Naive thymus-derived CD4-positive, alpha-beta T cell (primary cell): Measurements from ENCODE around the gene KCNH5. TPM values are rescaled to one million over a fixed set of nuclear protein-coding genes. Genes with fewer than 3 reads are reported as not detected.

Experiments
- ATAC-seq: fragments of 150-1000 bp; cut with Tn5 transposase; 2 replicates; pipeline ENCODE4 v1.10.0; 2021; ENCODE audit warnings: mild to moderate bottlenecking, moderate library complexity
- CTCF ChIA-PET: fragments of 350-600 bp; sonication (Branson Sonifier 250); formaldehyde crosslinking; loops from one replicate; lab custom pipeline; 2021; ENCODE audit warnings: antibody characterized with exemption; lab: Charles Lee
- POLR2A ChIA-PET: fragments of 350-600 bp; sonication (Branson Sonifier 250); formaldehyde crosslinking; loops from one replicate; lab custom pipeline; 2021; ENCODE audit warnings: antibody characterized with exemption, inconsistent platforms; lab: Charles Lee
- DNase-seq, 9 donors: peaks; one replicate each; pipeline versions ENCODE4 v3.0.0 to v3.0.0-alpha.2; 2020 to 2022; ENCODE audit warnings: mixed read lengths in 1 of 9
- H3K27ac ChIP-seq: one replicate; pipeline ENCODE4 v1.7.0; 2013; ENCODE audit warnings: mild to moderate bottlenecking, low read depth, low read length, moderate library complexity
- H3K27me3 ChIP-seq, 2 donors: one replicate each; pipeline ENCODE4 v1.7.0; 2013; ENCODE audit warnings: low read length in 2 of 2, mild to moderate bottlenecking in 2 of 2, moderate library complexity in 2 of 2; ENCODE audit not compliant: control insufficient read depth in 2 of 2, insufficient read depth in 2 of 2
- H3K36me3 ChIP-seq, 3 experiments: 1 replicate in 2 of 3; 2 replicates in 1 of 3; pipeline ENCODE4 v1.7.0; 2013; ENCODE audit warnings: low read length in 3 of 3, mild to moderate bottlenecking in 3 of 3, moderate library complexity in 1 of 3; ENCODE audit not compliant: insufficient read depth in 3 of 3, control insufficient read depth in 2 of 3
- H3K4me1 ChIP-seq, 2 donors: one replicate each; pipeline ENCODE4 v1.7.0; 2013; ENCODE audit warnings: low read length in 2 of 2, mild to moderate bottlenecking in 2 of 2, moderate library complexity in 1 of 2; ENCODE audit not compliant: control insufficient read depth in 2 of 2, insufficient read depth in 2 of 2
- H3K4me3 ChIP-seq: 2 replicates; pipeline ENCODE4 v1.7.0; 2013; ENCODE audit warnings: mild to moderate bottlenecking, low read length
- H3K9me3 ChIP-seq, 3 experiments: 1 replicate in 2 of 3; 2 replicates in 1 of 3; pipeline ENCODE4 v1.7.0; 2013; ENCODE audit warnings: low read length in 3 of 3; ENCODE audit not compliant: control insufficient read depth in 2 of 3
- H3K27ac Mint-ChIP-seq, 9 donors: one replicate each; pipeline ENCODE4 v1.8.0; 2020 to 2022; ENCODE audit warnings: mixed read lengths in 9 of 9, mild to moderate bottlenecking in 8 of 9, moderate library complexity in 5 of 9, inconsistent platforms in 2 of 9
- H3K27me3 Mint-ChIP-seq, 5 donors: one replicate each; pipeline ENCODE4 v1.8.0; 2021 to 2022; ENCODE audit warnings: mixed read lengths in 5 of 5, mild to moderate bottlenecking in 1 of 5
- H3K36me3 Mint-ChIP-seq, 5 donors: one replicate each; pipeline ENCODE4 v1.8.0; 2020 to 2022; ENCODE audit warnings: mixed read lengths in 5 of 5, mild to moderate bottlenecking in 3 of 5, inconsistent platforms in 1 of 5
- H3K4me1 Mint-ChIP-seq, 7 donors: one replicate each; pipeline ENCODE4 v1.8.0; 2020 to 2022; ENCODE audit warnings: mixed read lengths in 7 of 7, mild to moderate bottlenecking in 3 of 7, inconsistent platforms in 1 of 7
- H3K4me3 Mint-ChIP-seq, 10 donors: one replicate each; pipeline ENCODE4 v1.8.0; 2020 to 2022; ENCODE audit warnings: mild to moderate bottlenecking in 10 of 10, mixed read lengths in 10 of 10, moderate library complexity in 6 of 10, inconsistent platforms in 2 of 10
- H3K9me3 Mint-ChIP-seq, 11 donors: one replicate each; pipeline ENCODE4 v1.8.0; 2020 to 2022; ENCODE audit warnings: mixed read lengths in 11 of 11, mild to moderate bottlenecking in 4 of 11, inconsistent platforms in 1 of 11, moderate library complexity in 1 of 11
- intact Hi-C, 2 donors: fragments of 100-400 bp; cut with micrococcal nuclease; formaldehyde crosslinking; loops; one replicate each; pipeline ENCODE4 v1.15.1; 2023
- polyA plus RNA-seq, 2 donors: library from polyadenylated mRNA; unstranded; fragments of 300-500 nt; fragmentation: Illumina TruSeq; gene quantifications; one replicate each; pipeline ENCODE4 v1.2.3, GENCODE V29; 2021
- total RNA-seq, 6 experiments: library from RNA in 5 of 6; stranded (reverse) in 5 of 6; gene quantifications; 1 replicate in 5 of 6; 2 replicates in 1 of 6; pipeline ENCODE4 v1.2.3 and lab custom pipeline; 2021 to 2026

The KCNH5 gene
- total and polyA plus RNA-seq, 7 experiments from 2014 or later, result not detected

DNA sequence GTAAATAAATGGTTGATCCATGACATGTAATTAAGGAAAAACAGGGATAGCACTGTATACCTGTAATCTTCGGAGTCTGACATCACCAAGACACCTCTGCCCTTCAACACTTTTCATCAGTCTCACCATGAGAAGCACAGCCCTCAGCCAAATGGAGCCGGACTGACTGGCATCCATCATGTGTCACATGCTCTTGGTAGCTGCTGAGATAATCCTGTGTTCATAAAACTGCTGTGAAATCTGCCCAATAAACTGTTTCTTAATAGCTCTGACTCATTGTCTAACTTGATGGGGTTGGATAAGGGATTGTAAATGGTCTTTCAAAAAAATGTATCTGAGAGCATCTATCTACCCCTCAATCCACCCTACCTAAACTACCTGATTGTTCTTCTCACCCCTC lies 33.6 kb downstream of the KCNH5 start:
- CTCF ChIA-PET, result no interaction called here
- Mint-ChIP-seq H3K36me3 (no peaks in the 10 kb centered on the region), H3K4me1 (no peaks in the 10 kb centered on the region), H3K4me3 (no peak overlapping the region), H3K27me3 (peaks cover 0 to 13% (median 2%) of the 10 kb centered on the region in 5 donors), H3K9me3 (peaks cover 0 to 4% (median 0%) of the 10 kb centered on the region in 11 donors), H3K27ac (no peak overlapping the region)
- Histone ChIP-seq H3K27ac (no peak overlapping the region), H3K27me3 (no peaks in the 10 kb centered on the region), H3K4me1 (no peaks in the 10 kb centered on the region), H3K9me3 (no peaks in the 10 kb centered on the region), H3K36me3 (no peaks in the 10 kb centered on the region), H3K4me3 (no peak overlapping the region)
- intact Hi-C loops, result no loop called here
- ATAC-seq (no peak), DNase-seq (no peak)
- POLR2A ChIA-PET, result no interaction called here

DNA sequence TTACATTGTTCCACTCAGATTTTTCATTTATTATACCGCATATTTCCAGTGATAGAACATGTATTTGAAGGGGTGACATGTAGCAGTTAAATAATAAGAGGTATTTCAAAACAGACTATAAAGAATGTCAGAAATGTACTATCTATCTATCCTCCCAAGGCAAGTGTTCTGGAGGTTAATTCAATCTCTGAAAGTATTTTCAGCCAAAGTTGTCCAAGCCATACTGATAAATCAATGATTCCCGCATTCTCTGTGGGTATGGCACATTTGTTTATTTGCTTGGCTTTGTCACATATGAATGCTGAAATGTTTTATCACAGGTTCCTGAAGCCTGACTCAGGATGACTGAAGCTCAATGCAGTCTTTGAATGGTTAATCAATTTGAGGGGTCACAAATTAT lies 35.8 kb downstream of the KCNH5 start:
- no peak overlapping the region for H3K27ac ChIP-seq
- intact Hi-C loops, result no loop called here
- Mint-ChIP-seq H3K9me3 (peaks cover 0 to 4% (median 0%) of the 10 kb centered on the region in 11 donors), H3K36me3 (no peaks in the 10 kb centered on the region), H3K27ac (no peak overlapping the region), H3K27me3 (peaks cover 0 to 22% (median 0%) of the 10 kb centered on the region in 5 donors), H3K4me1 (no peaks in the 10 kb centered on the region), H3K4me3 (no peak overlapping the region)
- no peaks in the 10 kb centered on the region for H3K4me1 ChIP-seq
- DNase-seq (no peak), ATAC-seq (no peak)
- H3K27me3 ChIP-seq, result no peaks in the 10 kb centered on the region
- POLR2A ChIA-PET, result no interaction called here
- CTCF ChIA-PET, result no interaction called here
- no peaks in the 10 kb centered on the region for H3K9me3 ChIP-seq
- no peak overlapping the region for H3K4me3 ChIP-seq
- H3K36me3 ChIP-seq, result no peaks in the 10 kb centered on the region

DNA sequence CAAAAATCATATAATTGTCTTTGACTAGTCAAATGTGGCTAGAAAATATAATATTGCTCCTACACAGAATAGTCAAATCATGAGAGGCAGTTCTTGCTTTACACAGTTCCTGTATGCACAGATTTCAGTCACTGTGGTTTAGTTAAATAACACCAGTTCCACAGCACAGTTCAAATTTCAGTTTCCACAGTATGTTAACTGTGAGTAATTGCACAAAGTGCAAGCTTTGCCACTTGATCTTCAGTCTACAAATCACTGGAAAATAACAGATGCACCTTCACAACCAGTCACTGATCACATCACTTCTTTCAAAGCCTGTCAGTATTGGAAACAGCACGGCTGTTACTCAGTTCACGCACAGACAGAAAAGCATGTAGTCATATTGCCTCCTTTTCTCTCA lies 38.7 kb downstream of the KCNH5 start:
- DNase-seq (no peak), ATAC-seq (no peak)
- H3K36me3 Mint-ChIP-seq, result no peaks in the 10 kb centered on the region
- H3K4me3 ChIP-seq, result no peak overlapping the region
- H3K9me3 Mint-ChIP-seq, result no peaks in the 10 kb centered on the region
- H3K4me1 Mint-ChIP-seq, result no peaks in the 10 kb centered on the region
- H3K4me3 Mint-ChIP-seq, result no peak overlapping the region
- H3K27me3 ChIP-seq, result no peaks in the 10 kb centered on the region
- ChIA-PET CTCF (no interaction called here), POLR2A (no interaction called here)
- H3K27me3 Mint-ChIP-seq, result peaks cover 0 to 20% (median 0%) of the 10 kb centered on the region in 5 donors
- intact Hi-C loops, result no loop called here
- no peaks in the 10 kb centered on the region for H3K36me3 ChIP-seq
- no peaks in the 10 kb centered on the region for H3K4me1 ChIP-seq
- H3K27ac ChIP-seq, result no peak overlapping the region
- no peak overlapping the region for H3K27ac Mint-ChIP-seq
- H3K9me3 ChIP-seq, result no peaks in the 10 kb centered on the region

DNA sequence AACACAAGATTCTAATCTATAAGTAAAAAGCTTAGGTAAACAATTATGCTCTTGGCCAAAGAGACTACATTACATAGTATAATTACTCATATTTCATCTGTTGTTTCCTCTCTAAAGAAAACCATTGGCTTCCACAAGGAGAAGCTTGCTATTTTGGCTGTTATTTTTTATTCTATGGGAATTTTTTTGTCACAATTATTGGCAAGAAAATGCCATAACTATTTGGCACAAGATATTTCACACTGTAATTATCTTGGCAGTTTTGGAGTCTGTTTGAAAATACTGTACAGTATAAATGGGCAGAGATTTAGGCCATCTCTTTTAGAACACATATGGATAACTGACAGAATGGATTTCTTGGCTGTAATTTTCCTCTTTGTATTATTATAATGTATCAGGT lies 51.2 kb downstream of the KCNH5 start:
- H3K4me1 Mint-ChIP-seq, result no peaks in the 10 kb centered on the region
- H3K36me3 ChIP-seq, result no peaks in the 10 kb centered on the region
- intact Hi-C loops, result no loop called here
- H3K9me3 Mint-ChIP-seq, result peaks cover 0 to 4% (median 0%) of the 10 kb centered on the region in 11 donors
- ChIA-PET CTCF (no interaction called here), POLR2A (no interaction called here)
- H3K4me3 Mint-ChIP-seq, result no peak overlapping the region
- DNase-seq (no peak), ATAC-seq (no peak)
- H3K36me3 Mint-ChIP-seq, result no peaks in the 10 kb centered on the region
- peaks cover 0 to 10% (median 0%) of the 10 kb centered on the region in 5 donors for H3K27me3 Mint-ChIP-seq
- H3K4me1 ChIP-seq, result no peaks in the 10 kb centered on the region
- H3K9me3 ChIP-seq, result no peaks in the 10 kb centered on the region
- H3K27ac Mint-ChIP-seq, result no peak overlapping the region
- no peaks in the 10 kb centered on the region for H3K27me3 ChIP-seq
- H3K4me3 ChIP-seq, result no peak overlapping the region
- H3K27ac ChIP-seq, result no peak overlapping the region

DNA sequence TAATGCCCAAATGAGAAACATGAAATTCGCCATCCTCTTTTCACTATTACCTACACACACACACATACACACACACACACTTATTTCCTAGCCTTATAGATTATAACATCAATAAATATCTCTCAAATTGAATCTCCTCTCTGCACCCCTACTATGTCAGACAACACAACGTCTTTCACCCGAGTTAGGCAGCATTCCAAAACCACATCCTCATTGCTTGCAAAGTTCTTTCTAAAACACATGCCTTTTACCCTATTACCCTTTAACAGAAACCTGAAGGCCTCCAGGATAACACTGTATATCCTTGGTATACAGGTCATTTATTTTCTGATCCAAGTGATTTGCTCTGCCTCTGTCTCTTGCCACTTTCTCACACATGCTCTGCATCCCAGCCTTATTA lies 56.3 kb downstream of the KCNH5 start:
- H3K36me3 Mint-ChIP-seq, result no peaks in the 10 kb centered on the region
- H3K4me1 Mint-ChIP-seq, result no peaks in the 10 kb centered on the region
- H3K9me3 ChIP-seq, result no peaks in the 10 kb centered on the region
- peaks cover 0 to 8% (median 0%) of the 10 kb centered on the region in 11 donors for H3K9me3 Mint-ChIP-seq
- no peak overlapping the region for H3K27ac ChIP-seq
- CTCF ChIA-PET, result no interaction called here
- H3K4me1 ChIP-seq, result no peaks in the 10 kb centered on the region
- H3K36me3 ChIP-seq, result no peaks in the 10 kb centered on the region
- H3K4me3 Mint-ChIP-seq, result no peak overlapping the region
- POLR2A ChIA-PET, result no interaction called here
- H3K27me3 ChIP-seq, result no peaks in the 10 kb centered on the region
- no peak for DNase-seq
- intact Hi-C loops, result no loop called here
- H3K27me3 Mint-ChIP-seq, result peaks cover 0 to 4% (median 0%) of the 10 kb centered on the region in 5 donors
- no peak for ATAC-seq
- no peak overlapping the region for H3K4me3 ChIP-seq
- no peak overlapping the region for H3K27ac Mint-ChIP-seq

DNA sequence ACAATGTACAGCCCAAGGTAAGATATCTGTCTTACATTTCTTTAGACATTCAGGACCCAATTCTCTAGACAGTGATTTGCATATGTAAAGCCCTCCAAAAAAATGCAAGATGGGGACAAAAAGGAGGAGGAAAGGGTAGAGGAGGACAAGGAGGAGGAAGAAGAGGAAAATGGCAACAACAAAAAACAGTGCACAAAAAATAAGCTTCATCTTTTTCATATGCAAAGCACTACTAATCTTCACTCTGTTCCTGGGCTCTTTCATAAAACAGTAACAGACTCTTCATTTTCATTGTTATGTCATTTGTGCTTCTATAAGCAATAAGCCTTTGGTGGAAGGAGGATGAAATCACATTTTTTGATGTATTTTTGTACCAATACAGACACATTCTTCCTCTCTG lies 61.4 kb downstream of the KCNH5 start:
- intact Hi-C loops, result no loop called here
- Histone ChIP-seq H3K27me3 (no peaks in the 10 kb centered on the region), H3K9me3 (no peaks in the 10 kb centered on the region), H3K36me3 (no peaks in the 10 kb centered on the region), H3K4me3 (no peak overlapping the region), H3K4me1 (no peaks in the 10 kb centered on the region), H3K27ac (no peak overlapping the region)
- Mint-ChIP-seq H3K27ac (no peak overlapping the region), H3K9me3 (peaks cover 0 to 9% (median 0%) of the 10 kb centered on the region in 11 donors), H3K4me1 (no peaks in the 10 kb centered on the region), H3K36me3 (peaks cover 0 to 4% (median 0%) of the 10 kb centered on the region in 5 donors), H3K27me3 (peaks cover 0 to 5% (median 0%) of the 10 kb centered on the region in 5 donors), H3K4me3 (no peak overlapping the region)
- DNase-seq (no peak), ATAC-seq (no peak)
- POLR2A ChIA-PET, result no interaction called here
- CTCF ChIA-PET, result no interaction called here

DNA sequence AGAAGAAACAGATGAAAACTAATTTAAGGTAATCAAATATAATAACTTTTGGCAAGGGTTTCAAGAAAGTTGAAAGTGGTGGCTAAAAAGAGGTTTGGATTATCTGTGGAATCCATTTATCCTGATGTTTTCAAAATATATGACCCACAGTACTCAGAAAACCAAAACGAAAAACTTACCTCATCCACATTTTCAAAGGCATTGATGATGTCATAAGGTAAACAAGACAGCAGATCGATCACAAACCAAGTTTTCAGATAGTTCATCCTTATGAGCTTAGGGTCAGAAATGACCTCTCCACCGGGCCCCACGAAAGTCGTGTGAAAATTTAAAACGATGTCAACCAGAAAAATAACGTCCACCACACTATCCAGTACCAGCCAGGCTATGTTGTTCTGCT lies 64.6 kb downstream of the KCNH5 start:
- ChIA-PET CTCF (no interaction called here), POLR2A (no interaction called here)
- no peak for ATAC-seq
- Mint-ChIP-seq H3K4me1 (no peaks in the 10 kb centered on the region), H3K4me3 (no peak overlapping the region), H3K36me3 (peaks cover 0 to 4% (median 0%) of the 10 kb centered on the region in 5 donors), H3K27me3 (peaks cover 0 to 5% (median 0%) of the 10 kb centered on the region in 5 donors), H3K9me3 (peaks cover 0 to 7% (median 0%) of the 10 kb centered on the region in 11 donors), H3K27ac (no peak overlapping the region)
- Histone ChIP-seq H3K4me3 (no peak overlapping the region), H3K27ac (no peak overlapping the region), H3K27me3 (no peaks in the 10 kb centered on the region), H3K4me1 (no peaks in the 10 kb centered on the region), H3K9me3 (no peaks in the 10 kb centered on the region), H3K36me3 (no peaks in the 10 kb centered on the region)
- intact Hi-C loops, result no loop called here
- DNase-seq, result no peak
